Transverse colon (tissue), 4 donors: Measurements from ENCODE around the gene APBB2. TPM values are rescaled to one million over a fixed set of nuclear protein-coding genes. Genes with fewer than 3 reads are reported as not detected.

Experiments used
- DNase-seq: peaks from one replicate; pipeline ENCODE4 v3.0.0-alpha.2; 2019
- H3K27ac ChIP-seq, 4 donors: fragments of 200-600 bp; sonication (generic); 2 replicates each; pipeline ENCODE4 v1.5.1; 2016 to 2018; ENCODE audit warnings: inconsistent platforms in 4 of 4
- H3K27me3 ChIP-seq: fragments of 200-600 bp; sonication (generic); 2 replicates; pipeline ENCODE4 v1.5.1; 2017; ENCODE audit warnings: inconsistent platforms
- H3K36me3 ChIP-seq, 4 donors: fragments of 200-600 bp; sonication (generic); 2 replicates each; pipeline ENCODE4 v1.5.1; 2017 to 2019; ENCODE audit warnings: inconsistent platforms in 4 of 4
- H3K4me1 ChIP-seq, 4 donors: fragments of 200-600 bp; sonication (generic); 2 replicates each; pipeline ENCODE4 v1.5.1; 2017 to 2020; ENCODE audit warnings: inconsistent platforms in 4 of 4
- H3K4me3 ChIP-seq, 4 donors: fragments of 200-600 bp; sonication (generic); 1 replicate in 1 of 4; 2 replicates in 3 of 4; pipeline versions ENCODE4 v1.5.1 to v1.6.1; 2017 to 2019; ENCODE audit warnings: inconsistent platforms in 4 of 4
- H3K9me3 ChIP-seq, 2 donors: fragments of 200-600 bp; sonication (generic); 2 replicates each; pipeline ENCODE4 v1.5.1; 2017 to 2019; ENCODE audit warnings: inconsistent platforms in 2 of 2
- EP300 ChIP-seq: sonication (generic); formaldehyde crosslinking; IDR thresholded peaks from one replicate; pipeline ENCODE4 v1.6.1; 2017; ENCODE audit warnings: antibody characterized with exemption, low read depth
- POLR2A ChIP-seq: fragments of 450-650 bp; IDR thresholded peaks from one replicate; pipeline ENCODE4 v1.6.1; 2016; ENCODE audit warnings: antibody characterized with exemption, mild to moderate bottlenecking, moderate library complexity
- POLR2AphosphoS5 ChIP-seq, 3 donors: sonication (generic); formaldehyde crosslinking; IDR thresholded peaks; one replicate each; pipeline ENCODE4 v1.6.1; 2016; ENCODE audit warnings: antibody characterized with exemption in 3 of 3
- WGBS, 2 donors: methylation state at CpG; one replicate each; pipeline ENCODE4 v1.1.5; 2018; ENCODE audit warnings: low coverage in 1 of 2; 5-methylcytosine and 5-hydroxymethylcytosine counted together
- in situ Hi-C, 4 donors: fragments of 200-750 bp; cut with MboI; loops; one replicate each; pipeline versions ENCODE4 v1.15.0 to v1.15.1; 2017; ENCODE audit warnings: low sequenced_read_pairs in 3 of 4, low pct_ligation_motif_present in 1 of 4, low pct_unique_long_range_greater_than_20kb in 1 of 4
- intact Hi-C: fragments of 100-400 bp; cut with DNase I; formaldehyde crosslinking; loops from one replicate; pipeline ENCODE4 v1.15.1; 2023; ENCODE audit warnings: low total_unique reads
- total RNA-seq, 4 donors: library from RNA; depleted of rRNA; stranded (reverse); fragments of >200 nt; gene quantifications; one replicate each; pipeline ENCODE4 v1.1.0, GENCODE V29; 2016
- TF ChIP-seq, protein P1 (sequence below), 5 experiments: fragments of 200-600 bp in 3 of 5; fragments of 450-650 bp in 2 of 5; sonication (generic) in 3 of 5; IDR thresholded peaks; 1 replicate in 2 of 5; 2 replicates in 3 of 5; pipeline ENCODE4 v1.5.1; 2016 to 2017; ENCODE audit warnings: antibody characterized with exemption in 5 of 5, inconsistent platforms in 3 of 5, mild to moderate bottlenecking in 2 of 5, moderate library complexity in 1 of 5

The APBB2 gene
- total RNA-seq, 4 donors from 2014 or later: 37.1 to 138 (median 90.1) TPM

DNA sequence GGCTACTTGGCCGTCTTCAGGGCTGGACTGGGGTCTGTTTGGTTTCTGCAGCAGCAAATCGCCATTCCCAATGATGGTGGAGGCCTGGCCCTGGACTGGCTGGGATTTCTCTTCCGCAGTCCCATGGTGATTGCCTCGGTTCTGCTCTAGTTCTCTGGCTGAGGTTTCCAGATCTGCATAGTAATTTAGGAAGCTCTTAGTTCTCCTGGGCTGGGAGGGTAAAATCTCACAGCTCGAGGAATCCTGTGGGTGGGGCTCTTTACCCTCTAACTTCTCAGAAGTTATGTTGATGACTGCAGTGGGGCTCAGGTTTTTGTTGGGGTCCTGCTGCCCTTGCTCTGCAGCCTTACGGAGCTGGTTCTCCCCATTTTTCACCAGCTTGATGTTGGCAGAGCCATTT, 200.6 kb downstream of the APBB2 start:
- Histone ChIP-seq H3K27ac (no peak overlapping the region), H3K36me3 (no peaks in the 10 kb centered on the region), H3K27me3 (no peaks in the 10 kb centered on the region), H3K4me3 (no peak overlapping the region), H3K4me1 (no peaks in the 10 kb centered on the region), H3K9me3 (no peaks in the 10 kb centered on the region)
- TF ChIP-seq POLR2AphosphoS5 (IDR thresholded peaks at IDR 0.05): no peak
- TF ChIP-seq, protein P1, sequence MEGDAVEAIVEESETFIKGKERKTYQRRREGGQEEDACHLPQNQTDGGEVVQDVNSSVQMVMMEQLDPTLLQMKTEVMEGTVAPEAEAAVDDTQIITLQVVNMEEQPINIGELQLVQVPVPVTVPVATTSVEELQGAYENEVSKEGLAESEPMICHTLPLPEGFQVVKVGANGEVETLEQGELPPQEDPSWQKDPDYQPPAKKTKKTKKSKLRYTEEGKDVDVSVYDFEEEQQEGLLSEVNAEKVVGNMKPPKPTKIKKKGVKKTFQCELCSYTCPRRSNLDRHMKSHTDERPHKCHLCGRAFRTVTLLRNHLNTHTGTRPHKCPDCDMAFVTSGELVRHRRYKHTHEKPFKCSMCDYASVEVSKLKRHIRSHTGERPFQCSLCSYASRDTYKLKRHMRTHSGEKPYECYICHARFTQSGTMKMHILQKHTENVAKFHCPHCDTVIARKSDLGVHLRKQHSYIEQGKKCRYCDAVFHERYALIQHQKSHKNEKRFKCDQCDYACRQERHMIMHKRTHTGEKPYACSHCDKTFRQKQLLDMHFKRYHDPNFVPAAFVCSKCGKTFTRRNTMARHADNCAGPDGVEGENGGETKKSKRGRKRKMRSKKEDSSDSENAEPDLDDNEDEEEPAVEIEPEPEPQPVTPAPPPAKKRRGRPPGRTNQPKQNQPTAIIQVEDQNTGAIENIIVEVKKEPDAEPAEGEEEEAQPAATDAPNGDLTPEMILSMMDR (IDR thresholded peaks at IDR 0.05): no peak
- TF ChIP-seq POLR2A: no peak
- no peak for TF ChIP-seq EP300
- no peak for DNase-seq
- 60 to 100% methylated on average over 1 to 6 of the region's 6 CpGs for WGBS, 2 donors
- intact Hi-C loops (no loop called here), in situ Hi-C loops (no loop called here)

DNA sequence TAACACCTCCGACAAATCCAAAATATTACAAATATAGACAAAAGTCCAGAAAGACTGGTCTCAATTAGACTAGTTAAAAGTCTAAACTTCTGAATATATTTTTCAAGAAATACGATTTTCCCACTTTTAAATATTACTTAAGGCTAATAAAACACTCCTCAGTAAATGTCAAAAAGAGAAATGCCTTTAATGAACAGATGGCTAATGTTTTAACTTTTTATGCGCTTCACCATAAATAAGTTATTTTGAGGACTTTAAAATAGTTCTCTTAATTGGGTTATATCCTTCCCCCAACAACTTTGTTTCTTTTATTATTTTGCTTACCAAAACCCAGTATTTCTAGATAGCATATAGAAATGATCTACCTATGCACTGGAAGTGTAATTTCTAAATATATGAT, 201.4 kb downstream of the APBB2 start:
- Histone ChIP-seq H3K4me3 (no peak overlapping the region), H3K4me1 (no peaks in the 10 kb centered on the region), H3K27me3 (no peaks in the 10 kb centered on the region), H3K36me3 (no peaks in the 10 kb centered on the region), H3K9me3 (no peaks in the 10 kb centered on the region), H3K27ac (no peak overlapping the region)
- WGBS, 2 donors: 45 to 71% methylated on average over 3 of the region's 3 CpGs
- intact Hi-C loops: no loop called here
- TF ChIP-seq POLR2A (no peak), EP300 (no peak), POLR2AphosphoS5 (IDR thresholded peaks at IDR 0.05) (no peak)
- TF ChIP-seq, protein P1 (IDR thresholded peaks at IDR 0.05): no peak
- DNase-seq: no peak
- in situ Hi-C loops: no loop called here

DNA sequence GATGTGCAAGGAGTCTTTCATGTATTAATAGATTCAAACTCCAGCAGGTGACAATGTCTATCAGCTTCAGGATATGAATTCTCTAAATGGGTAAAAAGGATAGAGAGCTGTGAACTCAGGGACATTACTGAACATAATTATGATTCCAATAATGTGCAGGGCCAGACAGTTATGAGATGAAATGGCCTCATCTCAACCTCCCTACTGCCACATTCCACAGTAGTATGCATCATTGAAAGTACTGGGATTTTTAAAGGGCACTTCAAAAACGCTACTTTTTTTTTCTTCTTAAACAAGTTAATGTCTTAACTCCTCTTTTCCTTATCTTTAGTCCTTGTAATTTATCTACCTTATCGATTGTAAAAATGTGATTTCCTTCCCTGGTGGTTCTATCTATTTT, 202.0 kb downstream of the APBB2 start:
- Histone ChIP-seq H3K27ac (no peak overlapping the region), H3K27me3 (no peaks in the 10 kb centered on the region), H3K4me1 (no peaks in the 10 kb centered on the region), H3K9me3 (no peaks in the 10 kb centered on the region), H3K36me3 (no peaks in the 10 kb centered on the region), H3K4me3 (no peak overlapping the region)
- DNase-seq: no peak
- intact Hi-C loops: no loop called here
- 50 to 58% methylated on average over 2 of the region's 2 CpGs for WGBS, 2 donors
- TF ChIP-seq POLR2A (no peak), EP300 (no peak), POLR2AphosphoS5 (IDR thresholded peaks at IDR 0.05) (no peak)
- TF ChIP-seq, protein P1 (IDR thresholded peaks at IDR 0.05): no peak
- in situ Hi-C loops: no loop called here

DNA sequence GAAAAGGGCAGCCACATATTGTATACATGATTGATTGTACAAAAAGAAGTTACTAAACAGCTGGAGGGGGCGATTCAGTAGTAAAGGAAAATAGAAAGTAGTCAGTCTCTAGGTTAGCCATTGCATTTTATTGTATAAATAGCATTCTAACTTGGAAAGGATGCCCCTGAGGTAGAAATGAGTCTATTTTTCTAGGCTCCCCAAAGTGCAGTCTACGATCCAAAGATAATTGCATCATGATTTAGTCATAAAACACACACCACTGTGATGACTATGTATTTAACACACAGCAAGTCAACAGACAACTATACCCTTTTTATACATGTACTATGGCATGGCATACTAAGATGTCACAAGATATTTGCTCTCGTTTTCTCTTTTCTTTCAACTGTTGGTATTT, 204.9 kb downstream of the APBB2 start:
- no peak for TF ChIP-seq EP300
- TF ChIP-seq, protein P1 (IDR thresholded peaks at IDR 0.05): no peak
- TF ChIP-seq POLR2AphosphoS5 (IDR thresholded peaks at IDR 0.05): no peak
- no peak for TF ChIP-seq POLR2A
- WGBS, 2 donors: 55 to 63% methylated on average over 3 of the region's 3 CpGs
- H3K4me1 ChIP-seq: no peaks in the 10 kb centered on the region
- no peak for DNase-seq
- intact Hi-C loops (no loop called here), in situ Hi-C loops (no loop called here)
- no peaks in the 10 kb centered on the region for H3K9me3 ChIP-seq
- no peak overlapping the region for H3K27ac ChIP-seq
- no peaks in the 10 kb centered on the region for H3K27me3 ChIP-seq
- H3K4me3 ChIP-seq: no peak overlapping the region
- H3K36me3 ChIP-seq: no peaks in the 10 kb centered on the region
